ENCODE data around the gene PERM1.

The PERM1 gene

GRCh38 chr1:944341-945325 is 37.3 kb downstream of the PERM1 start:
- in situ Hi-C loops (cut with HindIII; ENCODE audit: low pct_ligation_motif_present, low sequenced_read_pairs): no loop called here
- no peak overlapping the region for H3K4me3 ChIP-seq (ENCODE audit: low read depth, low read length)
- peaks cover 39% of the 10 kb centered on the region for H3K36me3 ChIP-seq (replicated peaks)
- H3K27ac ChIP-seq: no peak overlapping the region
- peaks cover 4% of the 10 kb centered on the region for H3K27me3 ChIP-seq (replicated peaks)
- TF ChIP-seq, protein P1, sequence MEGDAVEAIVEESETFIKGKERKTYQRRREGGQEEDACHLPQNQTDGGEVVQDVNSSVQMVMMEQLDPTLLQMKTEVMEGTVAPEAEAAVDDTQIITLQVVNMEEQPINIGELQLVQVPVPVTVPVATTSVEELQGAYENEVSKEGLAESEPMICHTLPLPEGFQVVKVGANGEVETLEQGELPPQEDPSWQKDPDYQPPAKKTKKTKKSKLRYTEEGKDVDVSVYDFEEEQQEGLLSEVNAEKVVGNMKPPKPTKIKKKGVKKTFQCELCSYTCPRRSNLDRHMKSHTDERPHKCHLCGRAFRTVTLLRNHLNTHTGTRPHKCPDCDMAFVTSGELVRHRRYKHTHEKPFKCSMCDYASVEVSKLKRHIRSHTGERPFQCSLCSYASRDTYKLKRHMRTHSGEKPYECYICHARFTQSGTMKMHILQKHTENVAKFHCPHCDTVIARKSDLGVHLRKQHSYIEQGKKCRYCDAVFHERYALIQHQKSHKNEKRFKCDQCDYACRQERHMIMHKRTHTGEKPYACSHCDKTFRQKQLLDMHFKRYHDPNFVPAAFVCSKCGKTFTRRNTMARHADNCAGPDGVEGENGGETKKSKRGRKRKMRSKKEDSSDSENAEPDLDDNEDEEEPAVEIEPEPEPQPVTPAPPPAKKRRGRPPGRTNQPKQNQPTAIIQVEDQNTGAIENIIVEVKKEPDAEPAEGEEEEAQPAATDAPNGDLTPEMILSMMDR (IDR thresholded peaks at IDR 0.05; ENCODE audit: low read depth, low read length, missing control alignments): no peak
- DNase-seq: no peak

DNA sequence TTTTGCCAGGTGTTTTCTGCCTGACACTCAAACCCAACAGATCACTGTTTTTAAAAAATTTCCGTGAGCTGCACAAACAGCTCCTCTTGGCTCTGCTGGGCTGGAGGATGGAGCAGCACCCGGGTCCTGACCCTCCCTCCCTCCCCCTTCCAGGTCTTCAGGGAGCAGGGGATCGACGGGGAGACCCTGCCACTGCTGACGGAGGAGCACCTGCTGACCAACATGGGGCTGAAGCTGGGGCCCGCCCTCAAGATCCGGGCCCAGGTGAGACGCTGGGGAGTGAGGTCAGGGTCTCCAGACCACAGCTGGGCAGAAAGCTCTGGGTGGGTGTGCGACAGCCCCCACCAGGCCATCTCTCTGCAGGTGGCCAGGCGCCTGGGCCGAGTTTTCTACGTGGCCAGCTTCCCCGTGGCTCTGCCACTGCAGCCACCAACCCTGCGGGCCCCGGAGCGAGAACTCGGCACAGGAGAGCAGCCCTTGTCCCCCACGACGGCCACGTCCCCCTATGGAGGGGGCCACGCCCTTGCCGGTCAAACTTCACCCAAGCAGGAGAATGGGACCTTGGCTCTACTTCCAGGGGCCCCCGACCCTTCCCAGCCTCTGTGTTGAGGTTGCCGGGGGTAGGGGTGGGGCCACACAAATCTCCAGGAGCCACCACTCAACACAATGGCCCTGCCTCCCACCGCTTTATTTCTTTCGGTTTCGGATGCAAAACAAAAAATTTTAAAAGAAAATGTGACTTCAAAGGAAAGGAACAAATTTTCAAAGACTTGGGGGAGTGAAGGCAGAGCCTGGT is 38.1 kb downstream of the PERM1 start:
- no peak for DNase-seq
- Histone ChIP-seq H3K36me3 (replicated peaks) (peaks cover 32% of the 10 kb centered on the region), H3K4me3 (ENCODE audit: low read depth, low read length) (no peak overlapping the region), H3K27me3 (replicated peaks) (peaks cover 4% of the 10 kb centered on the region), H3K27ac (no peak overlapping the region)
- in situ Hi-C loops (cut with HindIII; ENCODE audit: low pct_ligation_motif_present, low sequenced_read_pairs): no loop called here
- TF ChIP-seq, protein P1 (IDR thresholded peaks at IDR 0.05; ENCODE audit: low read depth, low read length, missing control alignments): no peak

DNA sequence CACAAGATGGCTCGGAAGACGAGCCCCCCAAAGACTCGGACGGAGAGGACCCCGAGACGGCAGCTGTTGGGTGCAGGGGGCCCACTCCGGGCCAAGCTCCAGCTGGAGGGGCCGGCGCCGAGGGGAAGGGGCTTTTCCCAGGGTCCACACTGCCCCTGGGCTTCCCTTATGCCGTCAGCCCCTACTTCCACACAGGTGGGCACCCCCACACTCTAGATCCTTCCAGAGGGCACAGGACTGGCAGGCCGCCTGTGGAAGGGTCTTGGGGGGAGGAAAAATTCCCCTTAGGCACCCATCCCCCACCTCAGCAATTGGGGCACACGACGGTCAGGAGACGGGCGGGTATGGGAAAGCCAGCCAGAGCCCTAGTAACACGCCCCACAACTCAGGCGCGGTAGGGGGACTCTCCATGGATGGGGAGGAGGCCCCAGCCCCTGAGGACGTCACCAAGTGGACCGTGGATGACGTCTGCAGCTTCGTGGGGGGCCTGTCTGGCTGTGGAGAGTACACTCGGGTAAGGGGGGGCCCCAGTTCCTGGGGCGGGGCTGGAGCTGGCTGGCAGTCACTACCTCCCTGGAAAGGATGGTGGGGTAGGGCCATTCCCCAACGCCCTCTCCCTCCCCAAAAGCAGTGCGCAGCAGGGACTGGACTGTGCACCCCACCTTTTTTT is 38.9 kb downstream of the PERM1 start:
- Histone ChIP-seq H3K27me3 (replicated peaks) (peaks cover 4% of the 10 kb centered on the region), H3K4me3 (ENCODE audit: low read depth, low read length) (peak overlapping the region; percentile 35), H3K36me3 (replicated peaks) (peaks cover 30% of the 10 kb centered on the region), H3K27ac (no peak overlapping the region)
- DNase-seq: peak; percentile 56
- in situ Hi-C loops (cut with HindIII; ENCODE audit: low pct_ligation_motif_present, low sequenced_read_pairs): no loop called here
- TF ChIP-seq, protein P1 (IDR thresholded peaks at IDR 0.05; ENCODE audit: low read depth, low read length, missing control alignments): no peak

DNA sequence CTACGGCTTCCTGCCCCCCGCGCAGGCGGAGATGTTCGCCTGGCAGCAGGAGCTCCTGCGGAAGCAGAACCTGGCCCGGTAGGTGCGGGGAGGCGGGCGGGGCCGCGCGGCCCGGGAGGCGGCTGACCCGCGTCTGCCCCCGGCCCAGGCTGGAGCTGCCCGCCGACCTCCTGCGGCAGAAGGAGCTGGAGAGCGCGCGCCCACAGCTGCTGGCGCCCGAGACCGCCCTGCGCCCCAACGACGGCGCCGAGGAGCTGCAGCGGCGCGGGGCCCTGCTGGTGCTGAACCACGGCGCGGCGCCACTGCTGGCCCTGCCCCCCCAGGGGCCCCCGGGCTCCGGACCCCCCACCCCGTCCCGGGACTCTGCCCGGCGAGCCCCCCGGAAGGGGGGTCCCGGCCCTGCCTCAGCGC is 39.5 kb downstream of the PERM1 start:
- Histone ChIP-seq H3K36me3 (replicated peaks) (peaks cover 24% of the 10 kb centered on the region), H3K4me3 (ENCODE audit: low read depth, low read length) (peak overlapping the region; percentile 49), H3K27me3 (replicated peaks) (peaks cover 4% of the 10 kb centered on the region), H3K27ac (no peak overlapping the region)
- in situ Hi-C loops (cut with HindIII; ENCODE audit: low pct_ligation_motif_present, low sequenced_read_pairs): no loop called here
- TF ChIP-seq, protein P1 (IDR thresholded peaks at IDR 0.05; ENCODE audit: low read depth, low read length, missing control alignments): no peak
- DNase-seq: no peak

- Histone ChIP-seq H3K36me3 (replicated peaks) (peaks cover 19% of the 10 kb centered on the region), H3K27ac (no peak overlapping the region), H3K27me3 (replicated peaks) (peaks cover 4% of the 10 kb centered on the region), H3K4me3 (ENCODE audit: low read depth, low read length) (peak overlapping the region; percentile 49)
- in situ Hi-C loops (cut with HindIII; ENCODE audit: low pct_ligation_motif_present, low sequenced_read_pairs): no loop called here
- TF ChIP-seq, protein P1 (IDR thresholded peaks at IDR 0.05; ENCODE audit: low read depth, low read length, missing control alignments): no peak
- peak; percentile 63 for DNase-seq
These were observed 40.1 kb downstream of the PERM1 start for GRCh38 chr1:941588-942383.
